CD14-positive monocyte (primary cell): ENCODE results near the gene MBD3. TPM values are rescaled to one million over a fixed set of nuclear protein-coding genes. Genes with fewer than 3 reads are reported as not detected.
A peak's percentile ranks its signal among the peaks of the same experiment; 100 is the strongest.

Source experiments
- DNase-seq, 3 donors: peaks; one replicate each; pipeline ENCODE4 v3.0.0-alpha.2; 2011 to 2022
- H2AFZ ChIP-seq: 2 replicates; pipeline ENCODE4 v1.6.0; 2012; ENCODE audit warnings: mild to moderate bottlenecking, low read depth, low read length, inconsistent platforms; ENCODE audit not compliant: insufficient read depth, poor library complexity, severe bottlenecking
- H3K27ac ChIP-seq, 2 donors: 1 replicate in 1 of 2; 2 replicates in 1 of 2; pipeline ENCODE4 v1.5.1; 2012 to 2013; ENCODE audit warnings: low read length in 2 of 2, control low read depth in 1 of 2, inconsistent platforms in 1 of 2, low read depth in 1 of 2, mild to moderate bottlenecking in 1 of 2
- H3K27me3 ChIP-seq, 2 donors: one replicate each; pipeline versions ENCODE4 v1.6.0 to v1.6.1; 2011 to 2013; ENCODE audit warnings: low read length in 2 of 2; ENCODE audit not compliant: control insufficient read depth in 2 of 2, insufficient read depth in 2 of 2
- H3K36me3 ChIP-seq, 2 donors: replicated peaks in 1 of 2; 1 replicate in 1 of 2; 2 replicates in 1 of 2; pipeline versions ENCODE4 v1.5.1 to v1.6.1; 2012 to 2013; ENCODE audit warnings: low read length in 2 of 2, control low read depth in 1 of 2, inconsistent platforms in 1 of 2, mild to moderate bottlenecking in 1 of 2; ENCODE audit not compliant: insufficient read depth in 2 of 2, control insufficient read depth in 1 of 2
- H3K4me1 ChIP-seq, 2 donors: 1 replicate in 1 of 2; 2 replicates in 1 of 2; pipeline versions ENCODE4 v1.5.1 to v1.6.1; 2012 to 2013; ENCODE audit warnings: low read length in 2 of 2, control low read depth in 1 of 2, inconsistent platforms in 1 of 2, mild to moderate bottlenecking in 1 of 2, moderate library complexity in 1 of 2; ENCODE audit not compliant: insufficient read depth in 2 of 2, control insufficient read depth in 1 of 2
- H3K4me2 ChIP-seq: replicated peaks from 2 replicates; pipeline ENCODE3; 2012; ENCODE audit warnings: low read length, moderate library complexity, mild to moderate bottlenecking; ENCODE audit not compliant: poor library complexity, severe bottlenecking; ENCODE audit errors: extremely low read depth
- H3K4me3 ChIP-seq, 3 experiments: fragments of 200-600 bp in 1 of 3; sonication (generic) in 1 of 3; replicated peaks in 1 of 3; 1 replicate in 2 of 3; 2 replicates in 1 of 3; pipeline ENCODE4 v1.5.1; 2011 to 2013; ENCODE audit warnings: low read length in 3 of 3, mild to moderate bottlenecking in 3 of 3, control low read depth in 2 of 3, low read depth in 2 of 3, inconsistent platforms in 1 of 3, moderate library complexity in 1 of 3
- H3K79me2 ChIP-seq: 2 replicates; pipeline ENCODE4 v1.6.0; 2012; ENCODE audit warnings: mild to moderate bottlenecking, control low read depth, inconsistent platforms, low read length, moderate library complexity; ENCODE audit not compliant: insufficient read depth
- H3K9ac ChIP-seq: 2 replicates; pipeline ENCODE4 v1.6.0; 2017; ENCODE audit warnings: low read length, mild to moderate bottlenecking; ENCODE audit not compliant: insufficient read depth, poor library complexity, severe bottlenecking
- H3K9me3 ChIP-seq, 2 donors: replicated peaks in 1 of 2; 1 replicate in 1 of 2; 2 replicates in 1 of 2; pipeline versions ENCODE4 v1.5.1 to v1.6.1; 2012 to 2013; ENCODE audit warnings: low read length in 2 of 2, control low read depth in 1 of 2; ENCODE audit not compliant: control insufficient read depth in 1 of 2, insufficient read depth in 1 of 2
- H4K20me1 ChIP-seq: 2 replicates; pipeline ENCODE4 v1.6.0; 2012; ENCODE audit warnings: mild to moderate bottlenecking, low read length, control low read depth, moderate library complexity; ENCODE audit not compliant: insufficient read depth
- H3K27ac Mint-ChIP-seq, 7 donors: one replicate each; pipeline ENCODE4 v1.8.0; 2020; ENCODE audit warnings: mild to moderate bottlenecking in 7 of 7, mixed read lengths in 7 of 7, moderate library complexity in 6 of 7, inconsistent platforms in 2 of 7
- H3K27me3 Mint-ChIP-seq, 3 donors: one replicate each; pipeline ENCODE4 v1.8.0; 2021 to 2022; ENCODE audit warnings: low read depth in 3 of 3, mild to moderate bottlenecking in 3 of 3, mixed read lengths in 3 of 3, moderate library complexity in 3 of 3, inconsistent platforms in 1 of 3
- H3K36me3 Mint-ChIP-seq, 2 donors: one replicate each; pipeline ENCODE4 v1.8.0; 2020; ENCODE audit warnings: mixed read lengths in 2 of 2, inconsistent platforms in 1 of 2, mild to moderate bottlenecking in 1 of 2
- H3K4me1 Mint-ChIP-seq: one replicate; pipeline ENCODE4 v1.8.0; 2020; ENCODE audit warnings: mild to moderate bottlenecking, mixed read lengths
- H3K4me3 Mint-ChIP-seq, 2 donors: one replicate each; pipeline ENCODE4 v1.8.0; 2020; ENCODE audit warnings: mild to moderate bottlenecking in 2 of 2, mixed read lengths in 2 of 2, moderate library complexity in 1 of 2
- H3K9me3 Mint-ChIP-seq, 7 donors: one replicate each; pipeline ENCODE4 v1.8.0; 2020 to 2022; ENCODE audit warnings: mixed read lengths in 7 of 7, mild to moderate bottlenecking in 6 of 7, moderate library complexity in 6 of 7, inconsistent platforms in 2 of 7
- CTCF ChIP-seq: fragments of 200-600 bp; IDR thresholded peaks from one replicate; pipeline ENCODE4 v1.8.0; 2022; ENCODE audit warnings: antibody characterized with exemption, mild to moderate bottlenecking
- WGBS: methylation state at CpG from one replicate; pipeline ENCODE4 v1.1.5; 2013; ENCODE audit warnings: missing lambda C conversion rate; ENCODE audit not compliant: insufficient coverage; 5-methylcytosine and 5-hydroxymethylcytosine counted together
- intact Hi-C, 2 donors: fragments of 100-400 bp; cut with micrococcal nuclease; formaldehyde crosslinking; loops; one replicate each; pipeline versions ENCODE4 v1.15.0 to v1.15.1; 2023
- polyA plus RNA-seq, 3 donors: library from polyadenylated mRNA; depleted of rRNA in 1 of 3; unstranded in 2 of 3; stranded (reverse) in 1 of 3; fragments of 300-500 nt in 2 of 3; fragments of >200 nt in 1 of 3; fragmentation: Illumina TruSeq in 2 of 3; gene quantifications; 1 replicate in 2 of 3; 2 replicates in 1 of 3; pipeline ENCODE4 v1.2.3, GENCODE V29; 2012 to 2021

MBD3 gene
- polyA plus RNA-seq, 3 donors = 2.6 to 35.3 (median 4.9) TPM

GRCh38 chr19:1613146-1613545 is 20.5 kb upstream of the MBD3 start:
- no peak overlapping the region for H3K4me2 ChIP-seq
- 100% methylated on average over 7 of the region's 9 CpGs for WGBS
- H3K9me3 ChIP-seq = no peaks in the 10 kb centered on the region
- H3K27me3 ChIP-seq = peaks cover 0 to 6% of the 10 kb centered on the region in 2 donors
- H2AFZ ChIP-seq = no peak overlapping the region
- TF ChIP-seq CTCF = no peak
- Mint-ChIP-seq H3K4me1 (peaks cover 17% of the 10 kb centered on the region), H3K4me3 (no peak overlapping the region), H3K9me3 (no peaks in the 10 kb centered on the region), H3K36me3 (peaks cover 39 to 75% of the 10 kb centered on the region in 2 donors), H3K27me3 (peaks cover 2 to 13% (median 6%) of the 10 kb centered on the region in 3 donors), H3K27ac (peak overlapping the region in 1 of 7 donors; percentile 14)
- H3K9ac ChIP-seq = no peak overlapping the region
- H3K27ac ChIP-seq = no peak overlapping the region
- no peak overlapping the region for H3K4me3 ChIP-seq
- no peak for DNase-seq
- H3K4me1 ChIP-seq = peaks cover 15 to 17% of the 10 kb centered on the region in 2 donors
- H3K79me2 ChIP-seq = no peaks in the 10 kb centered on the region
- peaks cover 48 to 50% of the 10 kb centered on the region in 2 donors for H3K36me3 ChIP-seq
- intact Hi-C loops = no loop called here
- H4K20me1 ChIP-seq = no peaks in the 10 kb centered on the region

- Histone ChIP-seq H3K79me2 (no peaks in the 10 kb centered on the region), H4K20me1 (no peaks in the 10 kb centered on the region), H3K4me2 (no peak overlapping the region), H3K27me3 (peaks cover 0 to 6% of the 10 kb centered on the region in 2 donors), H3K27ac (no peak overlapping the region), H2AFZ (no peak overlapping the region), H3K36me3 (peaks cover 47 to 50% of the 10 kb centered on the region in 2 donors), H3K9ac (no peak overlapping the region), H3K9me3 (no peaks in the 10 kb centered on the region), H3K4me3 (no peak overlapping the region), H3K4me1 (peaks cover 15 to 17% of the 10 kb centered on the region in 2 donors)
- intact Hi-C loops = no loop called here
- Mint-ChIP-seq H3K4me3 (no peak overlapping the region), H3K27me3 (peaks cover 3 to 15% (median 7%) of the 10 kb centered on the region in 3 donors), H3K4me1 (peaks cover 17% of the 10 kb centered on the region), H3K27ac (no peak overlapping the region), H3K9me3 (no peaks in the 10 kb centered on the region), H3K36me3 (peaks cover 36 to 70% of the 10 kb centered on the region in 2 donors)
- WGBS = 98% methylated on average over 36 of the region's 39 CpGs
- no peak for TF ChIP-seq CTCF
- no peak for DNase-seq
Observed at GRCh38 chr19:1612114-1613086, 19.7 kb upstream of the MBD3 start.
